Epithelial cell of esophagus (primary cell): Measurements from ENCODE around the gene POMP.
"Not testable (repeated sequence)": the region's sequence is repeated elsewhere in the genome, so short reads cannot be mapped to it uniquely, and the experiment has no call there.

Experiments used
- DNase-seq: peaks from one replicate; pipeline ENCODE4 v3.0.0; 2010; ENCODE audit warnings: low read depth
- H3K4me3 ChIP-seq: 2 replicates; pipeline ENCODE4 v1.5.1; 2011; ENCODE audit warnings: mild to moderate bottlenecking, low read length, control low read depth
- CTCF ChIP-seq: IDR thresholded peaks from 2 replicates; pipeline ENCODE4 v1.5.1; 2011; ENCODE audit warnings: low read depth, mild to moderate bottlenecking, low read length, control low read depth, inconsistent platforms; ENCODE audit not compliant: insufficient read depth; ENCODE audit errors: missing control alignments

POMP gene

DNA sequence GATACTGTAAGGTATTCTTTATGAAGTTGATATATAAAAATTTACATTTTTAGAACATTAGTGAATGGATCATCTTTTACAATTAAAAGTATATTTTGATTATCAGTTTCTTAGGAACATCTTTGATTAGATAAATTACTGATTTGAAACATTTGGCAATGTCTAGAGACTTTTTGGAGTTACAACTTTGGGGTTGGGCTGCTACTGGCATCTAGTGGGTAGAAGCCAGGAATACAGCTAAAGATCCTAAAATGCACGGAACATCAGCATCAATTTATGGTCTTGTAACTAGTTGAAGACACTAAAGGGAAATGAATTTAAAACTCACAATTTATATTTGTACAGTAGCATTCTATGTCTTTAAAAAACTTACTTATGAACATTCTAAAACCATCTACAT lies 19.9 kb downstream of the POMP start:
- no peak overlapping the region for H3K4me3 ChIP-seq
- no peak for TF ChIP-seq CTCF
- DNase-seq: no peak

DNA sequence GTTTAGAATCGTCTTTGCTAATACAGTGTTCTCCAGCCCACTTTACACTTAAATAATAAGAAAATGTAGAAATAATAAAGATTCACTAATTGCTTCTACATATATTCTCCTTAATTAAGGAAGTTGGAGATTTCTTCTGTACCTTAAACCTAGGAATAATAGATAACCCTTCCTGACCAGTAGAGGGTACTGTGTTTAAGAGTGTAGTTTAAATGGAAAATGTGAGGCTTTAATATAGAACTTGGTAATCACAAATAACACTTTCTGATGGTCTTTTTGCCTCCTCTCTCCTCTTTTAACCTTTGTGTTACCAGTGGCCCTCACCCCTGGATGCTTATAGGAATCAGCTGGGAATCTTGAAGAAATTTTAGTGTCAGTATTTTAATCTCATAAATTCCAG lies 20.7 kb downstream of the POMP start:
- no peak overlapping the region for H3K4me3 ChIP-seq
- DNase-seq: peak; percentile 20
- TF ChIP-seq CTCF: peak; percentile 16

DNA sequence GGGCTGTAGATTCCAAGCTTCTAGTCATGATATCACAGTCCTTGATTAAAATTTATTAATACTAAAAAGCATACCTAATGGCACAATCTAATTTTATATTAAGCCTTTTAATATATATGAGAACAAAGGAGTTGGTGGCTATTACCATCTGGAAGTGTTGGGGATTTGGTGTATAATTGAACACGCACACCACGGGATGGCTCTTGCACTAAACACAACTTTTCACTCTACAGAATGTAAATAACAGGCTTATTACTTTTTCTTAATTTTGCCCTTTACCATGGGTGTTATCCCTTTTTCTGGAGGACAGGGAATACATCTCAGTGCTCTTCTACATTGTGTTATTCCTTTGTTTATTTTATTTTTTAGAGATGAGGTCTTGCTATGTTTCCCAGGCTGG lies 21.6 kb downstream of the POMP start:
- no peak for TF ChIP-seq CTCF
- H3K4me3 ChIP-seq: no peak overlapping the region
- no peak for DNase-seq

DNA sequence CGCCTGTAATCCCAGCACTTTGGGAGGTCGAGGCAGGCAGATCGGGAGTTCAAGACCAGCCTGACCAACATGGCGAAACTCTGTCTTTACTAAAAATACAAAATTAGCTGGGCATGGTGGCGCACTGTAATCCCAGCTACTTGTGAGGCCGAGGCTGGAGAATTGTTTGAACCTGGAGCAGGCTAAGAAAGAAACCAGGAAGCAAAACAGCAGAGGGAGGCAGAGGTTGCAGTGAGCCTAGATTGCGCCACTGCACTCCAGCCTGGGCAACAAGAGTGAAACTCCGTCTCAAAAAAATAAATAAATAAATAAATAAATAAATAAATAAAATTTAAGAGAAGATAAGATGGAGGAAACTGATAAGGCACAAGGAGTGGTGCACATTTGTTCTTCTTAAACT lies 24.2 kb downstream of the POMP start:
- not testable (repeated sequence) for DNase-seq, H3K4me3 ChIP-seq

DNA sequence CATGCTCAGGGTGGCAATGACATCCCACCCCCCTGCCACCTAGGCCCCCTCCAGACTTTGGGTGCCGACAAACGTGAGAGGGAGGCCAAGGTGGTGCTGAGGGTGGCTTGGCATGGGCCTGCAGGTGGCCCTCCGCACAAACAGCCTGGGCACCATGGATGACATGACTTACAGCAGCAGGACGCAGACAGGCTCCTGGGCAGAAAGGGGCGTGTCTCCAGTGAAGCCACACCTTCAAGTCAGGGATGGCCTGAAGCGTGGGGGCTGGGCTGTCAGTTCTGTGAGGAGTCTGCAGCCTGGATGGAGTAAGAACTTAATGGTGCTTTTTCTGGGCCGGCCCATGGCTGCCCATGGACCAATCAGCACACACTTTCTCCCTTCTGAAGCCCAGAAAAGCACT lies 25.3 kb downstream of the POMP start:
- H3K4me3 ChIP-seq: no peak overlapping the region
- TF ChIP-seq CTCF: no peak
- DNase-seq: peak; percentile 59

DNA sequence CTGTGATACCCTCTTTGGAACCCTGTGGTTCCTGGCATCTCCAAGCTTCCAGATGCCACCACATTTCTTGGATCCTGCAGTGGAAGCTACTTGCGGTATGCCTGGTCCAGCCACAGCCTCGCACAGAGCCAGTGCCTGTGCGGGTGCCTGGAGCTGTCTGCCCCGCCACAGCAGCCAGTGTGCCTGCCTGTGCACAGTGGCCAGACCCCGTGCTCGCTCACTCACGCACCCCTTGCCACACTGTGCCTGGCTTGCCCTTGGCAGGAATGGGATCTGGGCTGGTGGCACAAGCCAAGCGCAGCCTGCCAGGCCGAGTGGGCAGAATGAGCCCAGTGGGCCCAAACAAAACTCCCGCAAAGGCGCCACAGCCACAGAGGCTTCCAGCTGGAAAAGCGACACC lies 26.2 kb downstream of the POMP start:
- DNase-seq: no peak
- TF ChIP-seq CTCF: no peak
- H3K4me3 ChIP-seq: no peak overlapping the region

GRCh38 chr13:28685892-28686291 lies 27.0 kb downstream of the POMP start:
- DNase-seq: no peak

DNA sequence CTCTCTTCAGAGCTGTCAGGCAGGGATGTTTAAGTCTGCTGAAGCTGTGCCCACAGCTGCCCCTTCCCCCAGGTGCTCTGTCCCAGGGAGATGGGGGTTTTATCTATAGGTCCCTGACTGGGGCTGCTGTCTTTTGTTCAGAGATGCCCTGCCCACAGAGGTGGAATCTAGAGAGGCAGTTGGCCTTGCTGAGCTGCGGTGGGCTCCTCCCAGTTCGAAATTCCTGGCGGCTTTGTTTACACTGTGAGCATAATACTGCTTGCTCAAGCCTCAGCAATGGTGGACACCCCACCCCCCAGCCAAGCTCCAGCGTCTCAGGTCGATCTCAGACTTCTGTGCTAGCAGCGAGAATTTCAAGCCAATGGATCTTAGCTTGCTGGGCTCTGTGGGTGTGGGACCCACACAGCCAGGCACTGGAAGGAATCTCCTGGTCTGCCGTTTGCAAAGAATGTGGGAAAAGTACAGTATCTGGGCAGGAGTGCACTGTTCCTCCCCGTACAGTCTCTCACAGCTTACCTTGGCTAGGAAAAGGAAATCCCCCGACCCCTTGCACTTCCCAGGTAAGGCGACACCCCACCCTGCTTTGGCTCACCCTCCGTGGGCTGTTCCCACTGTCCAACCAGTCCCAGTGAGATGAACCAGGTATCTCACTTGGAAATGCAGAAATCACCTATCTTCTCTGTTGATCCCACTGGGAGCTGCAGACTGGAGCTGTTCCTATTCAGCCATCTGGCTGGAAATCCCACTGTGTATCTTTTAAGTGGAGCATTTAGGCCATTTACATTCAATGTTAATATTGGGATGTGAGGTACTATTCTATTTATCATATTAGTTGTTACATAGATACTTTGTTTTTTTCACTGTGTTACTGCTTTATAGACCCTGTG lies 34.9 kb downstream of the POMP start:
- peak; percentile 84 for DNase-seq
- H3K4me3 ChIP-seq: peak overlapping the region; percentile 31

More at GRCh38 chr13:28685892-28686291, 27.0 kb downstream of the POMP start:
- H3K4me3 ChIP-seq: no peak overlapping the region
- TF ChIP-seq CTCF: no peak
